ENCODE data around the gene SLC25A3. TPM values are rescaled to one million over a fixed set of nuclear protein-coding genes. Genes with fewer than 3 reads are reported as not detected.
"Not testable (repeated sequence)": the region's sequence is repeated elsewhere in the genome, so short reads cannot be mapped to it uniquely, and the experiment has no call there.

The SLC25A3 gene
- total RNA-seq, 2 donors from 2014 or later: 367 to 563 TPM

DNA sequence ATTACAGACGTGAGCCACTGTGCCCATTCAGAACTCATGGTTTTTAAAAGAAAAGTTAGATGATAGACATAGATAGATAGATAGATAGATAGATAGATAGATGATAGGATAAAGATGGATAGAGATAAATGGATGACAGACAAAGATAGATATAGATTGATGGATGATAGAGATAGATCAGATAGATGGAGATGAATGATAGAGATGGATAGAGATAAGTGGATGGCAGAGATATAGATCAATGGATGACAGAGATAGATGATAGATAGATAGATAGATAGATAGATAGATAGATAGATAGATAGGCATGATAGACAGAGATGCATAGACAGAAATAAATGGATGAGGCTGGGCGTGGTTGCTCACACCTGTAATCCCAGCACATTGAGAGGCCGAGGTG is 13.7 kb upstream of the SLC25A3 start:
- no peak overlapping the region for H3K27ac Mint-ChIP-seq
- no peaks in the 10 kb centered on the region for H3K36me3 Mint-ChIP-seq (ENCODE audit: low read depth)
- H3K27me3 Mint-ChIP-seq: peaks cover 4% of the 10 kb centered on the region
- H3K9me3 Mint-ChIP-seq: no peaks in the 10 kb centered on the region
- no peak for ATAC-seq (replicated peaks)
- no peak overlapping the region for H3K4me3 Mint-ChIP-seq
- peaks cover 5% of the 10 kb centered on the region for H3K4me1 Mint-ChIP-seq

DNA sequence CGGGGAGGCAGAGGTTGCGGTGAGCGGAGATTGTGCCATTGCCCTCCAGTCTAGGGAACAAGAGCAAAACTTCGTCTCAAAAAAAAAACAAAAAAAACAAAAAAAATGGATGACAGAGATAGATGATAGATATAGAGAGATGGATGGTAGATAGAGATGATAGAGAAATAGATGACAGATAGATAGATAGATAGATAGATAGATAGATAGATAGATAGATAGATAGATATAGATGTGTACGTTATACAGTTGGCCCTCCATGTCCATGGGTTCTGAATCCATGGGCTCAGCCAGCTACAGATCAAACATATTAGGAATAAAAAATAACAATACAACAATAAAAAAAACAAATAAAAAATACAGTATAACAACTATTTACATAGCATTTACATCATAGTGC is 12.8 kb upstream of the SLC25A3 start:
- H3K27ac Mint-ChIP-seq: no peak overlapping the region
- H3K4me3 Mint-ChIP-seq: no peak overlapping the region
- peaks cover 5% of the 10 kb centered on the region for H3K4me1 Mint-ChIP-seq
- peaks cover 4% of the 10 kb centered on the region for H3K27me3 Mint-ChIP-seq
- H3K36me3 Mint-ChIP-seq (ENCODE audit: low read depth): no peaks in the 10 kb centered on the region
- no peaks in the 10 kb centered on the region for H3K9me3 Mint-ChIP-seq
- no peak for ATAC-seq (replicated peaks)

- Mint-ChIP-seq H3K4me1 (peaks cover 5% of the 10 kb centered on the region), H3K27ac (no peak overlapping the region), H3K27me3 (peaks cover 4% of the 10 kb centered on the region), H3K36me3 (ENCODE audit: low read depth) (no peaks in the 10 kb centered on the region), H3K4me3 (no peak overlapping the region), H3K9me3 (no peaks in the 10 kb centered on the region)
- ATAC-seq (replicated peaks): no peak
Measured at GRCh38 chr12:98581101-98581500, 12.4 kb upstream of the SLC25A3 start.

DNA sequence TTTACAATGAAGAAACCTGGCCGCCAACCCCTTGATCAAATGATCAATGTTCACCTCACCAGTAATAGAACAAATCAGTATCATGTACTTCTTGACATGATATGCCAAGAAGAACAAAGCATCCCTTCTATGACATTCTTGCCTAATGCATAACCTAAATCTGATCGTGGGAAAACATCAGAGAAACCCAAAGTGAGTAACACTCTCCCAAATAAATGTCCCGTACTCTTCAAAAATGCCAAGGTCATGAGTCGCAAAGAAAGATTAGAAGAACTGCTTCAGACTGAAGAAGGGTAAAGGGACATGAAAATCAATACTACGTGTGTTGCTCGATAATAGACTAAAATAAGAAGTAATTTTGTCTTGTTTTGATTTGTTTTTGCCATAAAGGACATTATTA is 11.4 kb upstream of the SLC25A3 start:
- Mint-ChIP-seq H3K4me1 (peaks cover 5% of the 10 kb centered on the region), H3K4me3 (no peak overlapping the region)
- ATAC-seq (replicated peaks): no peak

GRCh38 chr12:98587084-98587483 is 6.4 kb upstream of the SLC25A3 start:
- Mint-ChIP-seq H3K4me3 (no peak overlapping the region), H3K36me3 (ENCODE audit: low read depth) (no peaks in the 10 kb centered on the region), H3K27ac (no peak overlapping the region), H3K9me3 (no peaks in the 10 kb centered on the region), H3K27me3 (no peaks in the 10 kb centered on the region), H3K4me1 (no peaks in the 10 kb centered on the region)
- no peak for ATAC-seq (replicated peaks)

More for the DNA sequence above, 11.4 kb upstream of the SLC25A3 start:
- no peaks in the 10 kb centered on the region for H3K36me3 Mint-ChIP-seq (ENCODE audit: low read depth)
- no peaks in the 10 kb centered on the region for H3K9me3 Mint-ChIP-seq
- H3K27ac Mint-ChIP-seq: no peak overlapping the region
- H3K27me3 Mint-ChIP-seq: peaks cover 4% of the 10 kb centered on the region

DNA sequence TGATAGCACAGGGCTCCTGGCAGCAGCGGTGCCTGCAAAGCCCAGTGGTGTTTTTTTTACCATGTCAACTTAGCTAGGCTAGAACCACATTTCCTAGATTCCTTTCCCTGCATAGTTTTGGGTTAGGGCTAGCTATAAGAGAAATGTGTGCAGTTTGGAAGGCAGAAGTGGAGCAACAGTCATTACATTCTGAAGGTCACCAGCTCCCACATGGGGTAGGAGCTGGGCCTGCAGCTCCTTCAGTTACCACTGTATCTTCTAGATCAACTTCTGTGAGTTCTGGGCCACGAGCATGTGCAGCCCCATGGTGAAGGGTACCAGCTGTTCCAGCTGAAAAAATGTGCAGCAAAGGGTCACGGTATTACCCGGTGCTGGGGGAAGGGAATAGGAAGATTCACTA is 2.3 kb upstream of the SLC25A3 start:
- H3K27me3 Mint-ChIP-seq: no peaks in the 10 kb centered on the region
- H3K4me1 Mint-ChIP-seq: peaks cover 16% of the 10 kb centered on the region
- peaks cover 32% of the 10 kb centered on the region for H3K36me3 Mint-ChIP-seq (ENCODE audit: low read depth)
- H3K27ac Mint-ChIP-seq: no peak overlapping the region
- H3K4me3 Mint-ChIP-seq: no peak overlapping the region
- no peaks in the 10 kb centered on the region for H3K9me3 Mint-ChIP-seq
- ATAC-seq (replicated peaks): no peak

GRCh38 chr12:98592825-98593322 is 612 bp upstream of the SLC25A3 start:
- H3K9me3 Mint-ChIP-seq: no peaks in the 10 kb centered on the region
- peaks cover 17% of the 10 kb centered on the region for H3K4me1 Mint-ChIP-seq
- H3K4me3 Mint-ChIP-seq: peak overlapping the region; percentile 93
- peak overlapping the region; percentile 96 for H3K27ac Mint-ChIP-seq
- peak; percentile 13 for ATAC-seq (replicated peaks)
- H3K36me3 Mint-ChIP-seq (ENCODE audit: low read depth): peaks cover 48% of the 10 kb centered on the region
- H3K27me3 Mint-ChIP-seq: no peaks in the 10 kb centered on the region

DNA sequence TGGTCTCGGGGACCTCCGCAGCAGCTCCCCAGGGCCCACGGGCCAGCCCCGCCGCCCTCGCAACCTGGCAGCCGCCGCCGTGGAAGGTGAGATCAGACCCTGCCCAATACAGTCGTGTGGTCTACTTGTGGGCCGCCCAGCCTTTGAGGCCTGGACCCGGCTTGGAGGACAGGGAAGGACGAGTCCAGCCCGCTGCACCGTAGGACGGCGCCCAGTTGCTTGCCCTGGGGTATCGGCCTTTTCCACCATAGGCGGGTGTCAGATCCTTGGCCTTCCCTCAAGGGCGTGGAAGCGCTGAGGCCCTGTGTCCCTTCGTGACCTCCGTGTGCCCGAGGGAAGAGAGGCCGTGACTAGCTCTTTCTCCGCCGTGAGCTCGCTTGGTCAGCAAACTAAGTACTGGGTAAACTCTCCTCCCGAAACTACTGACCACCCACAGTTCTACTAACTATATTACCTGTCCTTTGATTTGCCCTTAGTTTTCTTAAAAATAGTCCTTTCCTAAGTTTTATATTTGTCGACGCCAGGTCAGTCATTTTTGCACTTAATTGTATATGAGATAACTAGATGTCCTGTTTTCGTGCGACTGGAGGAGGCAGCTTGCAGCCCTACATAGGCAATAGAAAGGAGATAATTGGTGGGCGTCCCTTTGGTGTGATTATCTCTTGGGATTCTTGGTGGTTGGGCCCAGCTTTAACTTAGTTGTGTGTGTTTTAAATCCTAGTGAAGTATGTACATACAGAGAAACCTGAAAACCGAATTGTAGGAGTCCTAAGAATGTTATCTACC is 757 bp downstream of the SLC25A3 start:
- H3K36me3 Mint-ChIP-seq (ENCODE audit: low read depth): peaks cover 62% of the 10 kb centered on the region
- no peaks in the 10 kb centered on the region for H3K9me3 Mint-ChIP-seq
- H3K4me1 Mint-ChIP-seq: peaks cover 17% of the 10 kb centered on the region
- H3K27me3 Mint-ChIP-seq: no peaks in the 10 kb centered on the region
- peak; percentile 16 for ATAC-seq (replicated peaks)
- H3K4me3 Mint-ChIP-seq: peak overlapping the region; percentile 93
- peak overlapping the region; percentile 96 for H3K27ac Mint-ChIP-seq

GRCh38 chr12:98595243-98595988 is 1.9 kb downstream of the SLC25A3 start:
- Mint-ChIP-seq H3K4me3 (peak overlapping the region; percentile 93), H3K4me1 (peaks cover 17% of the 10 kb centered on the region), H3K9me3 (no peaks in the 10 kb centered on the region), H3K27ac (peak overlapping the region; percentile 96), H3K27me3 (no peaks in the 10 kb centered on the region), H3K36me3 (ENCODE audit: low read depth) (peaks cover 74% of the 10 kb centered on the region)
- no peak for ATAC-seq (replicated peaks)

DNA sequence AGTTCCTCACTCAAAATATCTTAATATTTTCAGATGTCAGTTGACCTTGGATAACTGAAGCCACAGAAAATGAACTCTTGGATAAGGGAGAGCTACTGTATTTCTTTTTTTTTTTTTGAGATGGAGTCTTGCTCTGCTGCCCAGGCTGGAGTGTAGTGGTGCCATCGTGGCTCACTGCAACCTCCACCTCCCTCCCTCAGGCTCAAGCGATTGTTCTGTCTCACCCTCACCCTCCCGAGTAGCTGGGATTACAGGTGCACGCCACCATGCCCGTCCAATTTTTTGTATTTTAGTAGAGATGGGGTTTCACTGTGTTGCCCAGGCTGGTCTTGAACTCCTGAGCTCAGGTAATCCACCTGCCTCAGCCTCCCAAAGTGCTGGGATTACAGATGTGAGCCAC is 3.8 kb downstream of the SLC25A3 start:
- not testable (repeated sequence) for H3K4me3 Mint-ChIP-seq; H3K9me3 Mint-ChIP-seq; H3K27me3 Mint-ChIP-seq; ATAC-seq (replicated peaks); H3K27ac Mint-ChIP-seq
- Mint-ChIP-seq H3K36me3 (ENCODE audit: low read depth) (peaks cover 93% of the 10 kb centered on the region), H3K4me1 (peaks cover 17% of the 10 kb centered on the region)

- H3K4me1 Mint-ChIP-seq: no peaks in the 10 kb centered on the region
- H3K27me3 Mint-ChIP-seq: no peaks in the 10 kb centered on the region
- ATAC-seq (replicated peaks): no peak
- no peak overlapping the region for H3K4me3 Mint-ChIP-seq
- H3K36me3 Mint-ChIP-seq (ENCODE audit: low read depth): peaks cover 75% of the 10 kb centered on the region
- H3K9me3 Mint-ChIP-seq: no peaks in the 10 kb centered on the region
- no peak overlapping the region for H3K27ac Mint-ChIP-seq
Measured at GRCh38 chr12:98601924-98602323, 8.4 kb downstream of the SLC25A3 start.

DNA sequence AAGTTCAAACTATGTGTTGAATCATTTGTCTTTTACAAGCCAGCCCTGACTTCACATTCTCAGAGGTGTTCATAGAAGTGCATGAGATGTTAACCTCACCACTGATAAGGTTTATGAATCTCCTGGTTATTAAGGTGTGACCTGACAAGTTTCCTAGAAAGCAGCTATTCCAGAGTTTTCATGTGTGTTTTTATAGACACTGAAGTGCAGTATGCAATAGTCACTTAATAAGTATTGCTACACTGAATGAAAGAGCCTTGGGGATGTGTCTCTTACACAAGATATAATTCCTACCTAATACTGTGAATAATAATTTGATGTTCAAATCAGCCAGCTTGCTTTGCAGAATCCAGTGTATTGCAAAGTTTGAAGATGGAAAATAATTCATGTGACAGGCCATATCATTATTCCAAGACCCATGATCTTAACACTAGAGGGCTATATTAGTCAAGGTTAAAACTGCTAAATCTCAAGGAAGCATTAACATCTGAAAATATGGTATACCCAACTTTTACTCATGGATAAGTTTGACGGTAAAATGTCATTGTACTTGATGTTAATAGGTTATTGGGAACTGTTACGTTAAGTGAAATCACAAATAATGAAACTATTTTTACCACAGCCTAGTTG is 13.0 kb downstream of the SLC25A3 start:
- Mint-ChIP-seq H3K27ac (no peak overlapping the region), H3K4me3 (no peak overlapping the region), H3K27me3 (no peaks in the 10 kb centered on the region), H3K4me1 (no peaks in the 10 kb centered on the region), H3K9me3 (no peaks in the 10 kb centered on the region), H3K36me3 (ENCODE audit: low read depth) (peaks cover 30% of the 10 kb centered on the region)
- ATAC-seq (replicated peaks): no peak

- Mint-ChIP-seq H3K27ac (no peak overlapping the region), H3K27me3 (no peaks in the 10 kb centered on the region), H3K4me3 (no peak overlapping the region)
Measured at GRCh38 chr12:98610596-98610995, 17.1 kb downstream of the SLC25A3 start.

GRCh38 chr12:98612696-98613334 is 19.3 kb downstream of the SLC25A3 start:
- H3K27ac Mint-ChIP-seq: peak overlapping the region; percentile 71
- H3K27me3 Mint-ChIP-seq: no peaks in the 10 kb centered on the region
- ATAC-seq (replicated peaks): no peak
- H3K9me3 Mint-ChIP-seq: no peaks in the 10 kb centered on the region
- no peak overlapping the region for H3K4me3 Mint-ChIP-seq
- H3K36me3 Mint-ChIP-seq (ENCODE audit: low read depth): no peaks in the 10 kb centered on the region
- H3K4me1 Mint-ChIP-seq: no peaks in the 10 kb centered on the region

More at GRCh38 chr12:98610596-98610995, 17.1 kb downstream of the SLC25A3 start:
- no peaks in the 10 kb centered on the region for H3K36me3 Mint-ChIP-seq (ENCODE audit: low read depth)
- H3K4me1 Mint-ChIP-seq: no peaks in the 10 kb centered on the region
- H3K9me3 Mint-ChIP-seq: no peaks in the 10 kb centered on the region
- no peak for ATAC-seq (replicated peaks)

Measured in activated T-helper 17 cell treated with anti-CD3 and anti-CD28 coated beads, Interleukin-2, amount 50 U/mL, for 72 hours (primary cell).